ENCODE measurements around the gene HORMAD2. TPM values are rescaled to one million over a fixed set of nuclear protein-coding genes. Genes with fewer than 3 reads are reported as not detected.
A peak's percentile ranks its signal among the peaks of the same experiment; 100 is the strongest.

Gene HORMAD2
- polyA plus RNA-seq, 2 of the 4 experiments (the other 2 are of a cell fraction) = not detected

GRCh38 chr22:30195245-30196140 lies 115.2 kb downstream of the HORMAD2 start (continued):
- TF ChIP-seq ELK1 (IDR thresholded peaks at IDR 0.05; ENCODE audit: low read depth, low read length) (no peak), FOSL2 (IDR thresholded peaks at IDR 0.05) (no peak), FOSL2 (CRISPR knock-in tag; IDR thresholded peaks at IDR 0.05) (no peak), CHD2 (IDR thresholded peaks at IDR 0.05; ENCODE audit: low read length, partially characterized antibody) (no peak), ZFP36 (IDR thresholded peaks at IDR 0.05; ENCODE audit: borderline replicate concordance, partially characterized antibody) (no peak), PHF8 (IDR thresholded peaks at IDR 0.05; ENCODE audit: borderline replicate concordance, low read depth) (no peak), JUN (IDR thresholded peaks at IDR 0.05) (no peak; a peak in 1 of 5 replicates), EP300 (IDR thresholded peaks at IDR 0.05) (no peak), BHLHE40 (IDR thresholded peaks at IDR 0.05; ENCODE audit: low read depth, low read length) (no peak), REST (IDR thresholded peaks at IDR 0.05) (no peak), ATOH8 (CRISPR knock-in tag; IDR thresholded peaks at IDR 0.05; ENCODE audit: low read depth) (peak; percentile 86; the same call in 1 of the 2 replicates), HMGXB4 (CRISPR knock-in tag; IDR thresholded peaks at IDR 0.05; ENCODE audit: borderline replicate concordance) (peak; percentile 81; the same call in 1 of the 2 replicates), ZSCAN20 (CRISPR knock-in tag; IDR thresholded peaks at IDR 0.05) (peak; percentile 89), HDAC2 (IDR thresholded peaks at IDR 0.05) (no peak), HOXA7 (CRISPR knock-in tag; IDR thresholded peaks at IDR 0.05) (peak; percentile 96), HOXB13 (CRISPR knock-in tag; IDR thresholded peaks at IDR 0.05; ENCODE audit: low read depth) (peak; percentile 94)

GRCh38 chr22:30196141-30196879 lies 116.0 kb downstream of the HORMAD2 start:
- Histone ChIP-seq H3K4me1 (peaks cover 70% of the 10 kb centered on the region), H3K9me3 (peaks cover 9% of the 10 kb centered on the region; the same call in 2 of the 3 replicates), H3K27ac (peak overlapping the region; percentile 95 to 100), H3K4me2 (peak overlapping the region; percentile 62), H3K4me3 (no peak overlapping the region)
- POLR2A ChIA-PET = interaction anchor here (0.6 to 2.7 kb wide), 11 partner anchors 11 to 547 kb away, joined by 3 to 47 read pairs (median 6); partner anchors contain the start of gene RNF215
- CTCF ChIA-PET = interaction anchor here (0.9 to 2.0 kb wide), 7 partner anchors 8 to 92 kb away, joined by 3 to 8 read pairs (median 4); no protein-coding TSS in a partner anchor
- 0% methylated on average over 10 of the region's 11 CpGs for WGBS (ENCODE audit: missing lambda C conversion rate)
- peak; percentile 87 to 91 for ATAC-seq
- FAIRE-seq = peak; percentile 65
- peak; percentile 83 to 100 for DNase-seq (ENCODE audit: low read depth in 1 of 2, low spot score in 1 of 2)
- TF ChIP-seq NR3C1 (IDR thresholded peaks at IDR 0.05) = no peak
- TF ChIP-seq EHF (CRISPR knock-in tag; IDR thresholded peaks at IDR 0.05) = no peak; the same call in 1 of the 2 replicates
- TF ChIP-seq HOXB13 (CRISPR knock-in tag; IDR thresholded peaks at IDR 0.05; ENCODE audit: low read depth) = peak; percentile 25; the same call in 1 of the 2 replicates
- TF ChIP-seq NFE2L2 (conservative IDR thresholded peaks at IDR 0.05; ENCODE audit: low read length) = peak; percentile 90
- no peak for TF ChIP-seq HMGXB4 (CRISPR knock-in tag; IDR thresholded peaks at IDR 0.05; ENCODE audit: borderline replicate concordance)
- TF ChIP-seq CHD2 (IDR thresholded peaks at IDR 0.05; ENCODE audit: low read length, partially characterized antibody) = peak; percentile 72
- peak; percentile 86 for TF ChIP-seq RARB (CRISPR knock-in tag; IDR thresholded peaks at IDR 0.05)
- no peak for TF ChIP-seq CHD4 (IDR thresholded peaks at IDR 0.05; ENCODE audit: borderline replicate concordance)
- peak; percentile 12; the same call in 2 of the 3 replicates for TF ChIP-seq SMC3 (IDR thresholded peaks at IDR 0.05)
- peak; percentile 85 to 87 for TF ChIP-seq CEBPB (IDR thresholded peaks at IDR 0.05)
- TF ChIP-seq USF2 (IDR thresholded peaks at IDR 0.05) = no peak

Data from A549 (cell line).